Measurements from ENCODE around the gene POMGNT1. TPM values are rescaled to one million over a fixed set of nuclear protein-coding genes. Genes with fewer than 3 reads are reported as not detected.

Gene POMGNT1
- total RNA-seq, 4 donors from 2014 or later, result 31.6 to 47.2 (median 36.9) TPM

GRCh38 chr1:46205791-46206190 is 7.6 kb upstream of the POMGNT1 start:
- H3K4me1 ChIP-seq, result peaks cover 28 to 44% (median 39%) of the 10 kb centered on the region in 4 donors
- H3K4me3 ChIP-seq, result no peak overlapping the region
- no peak for DNase-seq (ENCODE audit: extremely low spot score)
- intact Hi-C loops (cut with DNase I), result no loop called here
- 55% methylated on average over 3 of the region's 3 CpGs for WGBS
- peaks cover 0 to 11% (median 7%) of the 10 kb centered on the region in 4 donors for H3K36me3 ChIP-seq
- TF ChIP-seq POLR2AphosphoS5 (IDR thresholded peaks at IDR 0.05), result no peak
- H3K27ac ChIP-seq (replicated peaks in 1 of 4), result peak overlapping the region; percentile 24 to 90 (median 56)
- H3K9me3 ChIP-seq, result no peaks in the 10 kb centered on the region
- no peaks in the 10 kb centered on the region for H3K27me3 ChIP-seq

GRCh38 chr1:46205141-46205540 is 6.9 kb upstream of the POMGNT1 start:
- DNase-seq (ENCODE audit: extremely low spot score), result no peak
- peaks cover 28 to 44% (median 39%) of the 10 kb centered on the region in 4 donors for H3K4me1 ChIP-seq
- no peaks in the 10 kb centered on the region for H3K27me3 ChIP-seq
- H3K36me3 ChIP-seq, result peaks cover 0 to 11% (median 7%) of the 10 kb centered on the region in 4 donors
- TF ChIP-seq POLR2A (IDR thresholded peaks at IDR 0.05; ENCODE audit: low read depth), result no peak
- TF ChIP-seq POLR2AphosphoS5 (IDR thresholded peaks at IDR 0.05), result no peak
- no peak for TF ChIP-seq CTCF (IDR thresholded peaks at IDR 0.05)
- no peak for TF ChIP-seq EP300 (IDR thresholded peaks at IDR 0.05)
- intact Hi-C loops (cut with DNase I), result no loop called here
- H3K4me3 ChIP-seq, result peak overlapping the region in 2 of 4 donors; percentile 82 to 88
- peak overlapping the region; percentile 24 to 90 (median 87) for H3K27ac ChIP-seq (replicated peaks in 1 of 4)
- 68% methylated on average over 3 of the region's 3 CpGs for WGBS
- no peaks in the 10 kb centered on the region for H3K9me3 ChIP-seq

DNA sequence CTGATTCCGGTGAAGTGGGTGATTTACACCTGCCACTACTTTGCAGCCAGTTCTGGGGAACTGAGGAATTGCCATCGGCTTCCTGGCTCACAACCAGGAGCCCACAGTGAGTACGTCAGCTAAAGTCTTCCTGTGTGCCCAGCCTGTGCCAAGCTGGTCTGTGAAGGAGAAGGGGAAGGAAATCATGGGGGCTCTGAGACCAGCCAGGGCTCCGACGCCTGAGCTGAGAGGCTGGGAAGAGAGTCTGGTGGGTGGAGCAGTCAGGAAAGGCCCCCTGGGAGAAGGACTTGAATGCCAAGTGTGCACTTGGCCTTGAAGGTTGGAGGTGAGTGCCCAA is 6.1 kb upstream of the POMGNT1 start:
- H3K36me3 ChIP-seq, result peaks cover 0 to 11% (median 7%) of the 10 kb centered on the region in 4 donors
- peak overlapping the region; percentile 81 to 88 (median 85) for H3K4me3 ChIP-seq
- 17% methylated on average over 4 of the region's 5 CpGs for WGBS
- H3K27ac ChIP-seq (replicated peaks in 1 of 4), result peak overlapping the region; percentile 87 to 90 (median 88)
- no peaks in the 10 kb centered on the region for H3K9me3 ChIP-seq
- peaks cover 30 to 45% (median 39%) of the 10 kb centered on the region in 4 donors for H3K4me1 ChIP-seq
- intact Hi-C loops (cut with DNase I), result no loop called here
- H3K27me3 ChIP-seq, result no peaks in the 10 kb centered on the region
- DNase-seq (ENCODE audit: extremely low spot score), result no peak
- TF ChIP-seq POLR2AphosphoS5 (IDR thresholded peaks at IDR 0.05) (no peak), POLR2A (IDR thresholded peaks at IDR 0.05; ENCODE audit: low read depth) (no peak), EP300 (IDR thresholded peaks at IDR 0.05) (no peak), CTCF (IDR thresholded peaks at IDR 0.05) (no peak)

DNA sequence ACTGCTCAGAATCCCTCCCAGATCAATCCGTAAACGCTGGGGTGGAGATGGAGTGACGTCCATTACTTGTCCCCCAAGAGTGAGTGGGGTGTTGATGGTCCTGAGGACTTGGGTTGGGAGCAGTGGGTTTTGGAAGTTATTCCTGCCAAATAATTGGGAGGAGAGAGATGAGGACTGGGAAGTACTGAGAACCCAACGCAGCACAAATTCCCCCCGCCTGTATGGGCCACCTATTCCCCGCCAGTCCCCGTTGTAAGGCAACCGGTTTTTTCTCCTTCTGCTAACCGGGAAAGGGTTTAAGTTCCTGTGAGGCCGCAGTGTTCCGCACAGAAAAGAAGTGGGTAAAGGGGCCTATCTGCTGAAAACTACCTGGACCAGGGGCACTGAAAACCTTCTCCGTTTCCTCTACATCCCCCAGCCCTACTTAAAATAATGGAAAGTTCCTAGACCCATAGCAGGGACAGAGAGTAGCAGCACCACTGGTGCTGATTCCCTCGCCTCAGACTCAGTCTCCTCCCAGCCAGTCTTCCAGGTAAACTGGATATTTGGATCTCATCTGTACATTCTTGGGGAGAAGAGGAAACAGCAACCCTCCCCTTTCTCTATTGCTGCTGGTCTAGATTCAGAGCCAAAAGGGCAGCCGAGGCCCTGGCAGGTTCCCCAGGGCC is 5.6 kb upstream of the POMGNT1 start:
- H3K4me1 ChIP-seq, result peaks cover 35 to 51% (median 43%) of the 10 kb centered on the region in 4 donors
- H3K4me3 ChIP-seq, result peak overlapping the region; percentile 81 to 88 (median 85)
- no peak for TF ChIP-seq POLR2A (IDR thresholded peaks at IDR 0.05; ENCODE audit: low read depth)
- no peak for TF ChIP-seq CTCF (IDR thresholded peaks at IDR 0.05)
- no peak for TF ChIP-seq POLR2AphosphoS5 (IDR thresholded peaks at IDR 0.05)
- TF ChIP-seq EP300 (IDR thresholded peaks at IDR 0.05), result no peak
- WGBS, result 26% methylated on average over 13 of the region's 14 CpGs
- intact Hi-C loops (cut with DNase I), result no loop called here
- H3K36me3 ChIP-seq, result peaks cover 0 to 11% (median 5%) of the 10 kb centered on the region in 4 donors
- H3K27me3 ChIP-seq, result no peaks in the 10 kb centered on the region
- no peaks in the 10 kb centered on the region for H3K9me3 ChIP-seq
- no peak for DNase-seq (ENCODE audit: extremely low spot score)
- H3K27ac ChIP-seq (replicated peaks in 1 of 4), result peak overlapping the region; percentile 87 to 90 (median 88)

DNA sequence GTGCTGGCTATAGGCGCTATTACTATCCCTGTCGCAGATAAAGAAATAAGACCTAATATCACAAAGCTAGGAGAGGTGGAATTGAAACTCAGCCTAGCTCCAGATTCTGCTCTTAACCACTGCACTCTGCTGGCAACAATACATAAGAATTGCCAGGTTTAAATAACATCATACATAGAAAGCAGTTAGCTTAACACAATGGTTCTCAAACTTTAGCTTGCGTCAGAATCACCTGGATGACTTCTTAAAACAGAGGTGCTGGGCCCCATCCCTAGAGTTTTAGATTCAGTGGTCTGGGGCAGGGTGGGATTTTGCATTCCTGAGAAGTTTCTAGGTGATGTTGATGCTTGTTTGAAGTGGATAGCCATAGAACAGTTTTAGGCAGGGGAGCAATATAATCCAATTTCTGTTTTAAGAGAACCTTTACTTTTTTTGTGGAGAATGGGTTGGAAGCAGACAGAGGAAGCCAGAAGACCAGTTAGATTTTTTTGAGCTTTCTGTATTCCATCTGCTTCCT is 1.1 kb upstream of the POMGNT1 start:
- peak overlapping the region; percentile 69 to 94 (median 82) for H3K4me3 ChIP-seq
- peaks cover 33 to 55% (median 41%) of the 10 kb centered on the region in 4 donors for H3K4me1 ChIP-seq
- WGBS, result 89% methylated on average over 3 of the region's 3 CpGs
- DNase-seq (ENCODE audit: extremely low spot score), result no peak
- H3K9me3 ChIP-seq, result no peaks in the 10 kb centered on the region
- H3K36me3 ChIP-seq, result peaks cover 0 to 25% (median 6%) of the 10 kb centered on the region in 4 donors
- peak overlapping the region in 1 of 4 donors; percentile 84 for H3K27ac ChIP-seq (replicated peaks in 1 of 4)
- intact Hi-C loops (cut with DNase I), result no loop called here
- no peaks in the 10 kb centered on the region for H3K27me3 ChIP-seq
- TF ChIP-seq POLR2A (IDR thresholded peaks at IDR 0.05; ENCODE audit: low read depth), result no peak
- no peak for TF ChIP-seq CTCF (IDR thresholded peaks at IDR 0.05)
- TF ChIP-seq POLR2AphosphoS5 (IDR thresholded peaks at IDR 0.05), result no peak
- TF ChIP-seq EP300 (IDR thresholded peaks at IDR 0.05), result no peak
